CD4-positive, alpha-beta memory T cell (primary cell): ENCODE data around the gene TMEM41B. TPM values are rescaled to one million over a fixed set of nuclear protein-coding genes. Genes with fewer than 3 reads are reported as not detected.

Experiments used
- CTCF ChIA-PET: fragments of 350-600 bp; sonication (Branson Sonifier 250); formaldehyde crosslinking; loops from one replicate; lab custom pipeline; 2021; ENCODE audit warnings: inconsistent platforms; ENCODE audit not compliant: partially characterized antibody; lab: Charles Lee
- POLR2A ChIA-PET: fragments of 350-600 bp; sonication (Branson Sonifier 250); formaldehyde crosslinking; loops from one replicate; lab custom pipeline; 2021; ENCODE audit not compliant: partially characterized antibody; lab: Charles Lee
- DNase-seq, 5 donors: peaks; one replicate each; pipeline versions ENCODE4 v3.0.0 to v3.0.0-alpha.2; 2020 to 2022; ENCODE audit warnings: mixed read lengths in 1 of 5
- H3K27ac ChIP-seq: one replicate; pipeline ENCODE4 v1.7.0; 2013; ENCODE audit warnings: low read depth, low read length
- H3K27me3 ChIP-seq: 2 replicates; pipeline ENCODE4 v1.7.0; 2013; ENCODE audit warnings: mild to moderate bottlenecking, low read length, moderate library complexity; ENCODE audit not compliant: insufficient read depth
- H3K36me3 ChIP-seq: 2 replicates; pipeline ENCODE4 v1.7.0; 2013; ENCODE audit warnings: mild to moderate bottlenecking, low read length, moderate library complexity; ENCODE audit not compliant: insufficient read depth
- H3K4me1 ChIP-seq: 2 replicates; pipeline ENCODE4 v1.7.0; 2013; ENCODE audit warnings: mild to moderate bottlenecking, low read length, moderate library complexity; ENCODE audit not compliant: insufficient read depth
- H3K4me3 ChIP-seq, 2 donors: one replicate each; pipeline ENCODE4 v1.7.0; 2013; ENCODE audit warnings: low read length in 2 of 2, mild to moderate bottlenecking in 1 of 2
- H3K9me3 ChIP-seq, 2 donors: one replicate each; pipeline ENCODE4 v1.7.0; 2013; ENCODE audit warnings: low read length in 2 of 2, control low read depth in 1 of 2; ENCODE audit not compliant: control insufficient read depth in 1 of 2
- H3K27ac Mint-ChIP-seq, 7 donors: one replicate each; pipeline ENCODE4 v1.8.0; 2020 to 2021; ENCODE audit warnings: mixed read lengths in 7 of 7, mild to moderate bottlenecking in 6 of 7, inconsistent platforms in 3 of 7, moderate library complexity in 3 of 7
- H3K27me3 Mint-ChIP-seq, 2 donors: one replicate each; pipeline ENCODE4 v1.8.0; 2020 to 2021; ENCODE audit warnings: mixed read lengths in 2 of 2
- H3K36me3 Mint-ChIP-seq, 2 donors: one replicate each; pipeline ENCODE4 v1.8.0; 2020 to 2021; ENCODE audit warnings: mixed read lengths in 2 of 2, inconsistent platforms in 1 of 2, mild to moderate bottlenecking in 1 of 2
- H3K4me1 Mint-ChIP-seq, 4 donors: one replicate each; pipeline ENCODE4 v1.8.0; 2020 to 2021; ENCODE audit warnings: mixed read lengths in 4 of 4, mild to moderate bottlenecking in 1 of 4
- H3K4me3 Mint-ChIP-seq, 8 donors: one replicate each; pipeline ENCODE4 v1.8.0; 2020 to 2021; ENCODE audit warnings: mixed read lengths in 8 of 8, mild to moderate bottlenecking in 7 of 8, moderate library complexity in 6 of 8, inconsistent platforms in 3 of 8
- H3K9me3 Mint-ChIP-seq, 8 donors: one replicate each; pipeline ENCODE4 v1.8.0; 2020 to 2021; ENCODE audit warnings: mixed read lengths in 8 of 8, mild to moderate bottlenecking in 5 of 8, inconsistent platforms in 3 of 8, moderate library complexity in 1 of 8
- intact Hi-C: fragments of 100-400 bp; cut with micrococcal nuclease; formaldehyde crosslinking; loops from one replicate; pipeline ENCODE4 v1.15.1; 2023
- polyA plus RNA-seq, 2 donors: library from polyadenylated mRNA; unstranded; fragments of 300-500 nt; fragmentation: Illumina TruSeq; gene quantifications; one replicate each; pipeline ENCODE4 v1.2.3, GENCODE V29; 2021
- total RNA-seq, 2 experiments: library from RNA; stranded (reverse); gene quantifications; one replicate each; pipeline ENCODE4 v1.2.3, GENCODE V29; 2021

The TMEM41B gene
- total and polyA plus RNA-seq, 4 experiments from 2014 or later = 6.2 to 54.7 (median 31.3) TPM

GRCh38 chr11:9277176-9277575, 37.2 kb downstream of the TMEM41B start:
- no peaks in the 10 kb centered on the region for H3K27me3 Mint-ChIP-seq
- no peak overlapping the region for H3K4me3 ChIP-seq
- H3K27ac ChIP-seq = no peak overlapping the region
- H3K4me3 Mint-ChIP-seq = no peak overlapping the region
- no peaks in the 10 kb centered on the region for H3K27me3 ChIP-seq
- peaks cover 17% of the 10 kb centered on the region for H3K4me1 ChIP-seq
- no peak overlapping the region for H3K27ac Mint-ChIP-seq
- no peaks in the 10 kb centered on the region for H3K36me3 ChIP-seq
- ChIA-PET CTCF (interaction anchor here (0.6 to 1.8 kb wide), 5 partner anchors 13 to 229 kb away, joined by 3 to 5 read pairs (median 3); no protein-coding TSS in a partner anchor), POLR2A (interaction anchor here (1.9 to 4.9 kb wide), 2 partner anchors 14 to 183 kb away, joined by 5 to 49 read pairs; partner anchors contain the start of genes DENND5A and ZNF143)
- no peaks in the 10 kb centered on the region for H3K9me3 Mint-ChIP-seq
- peaks cover 10 to 19% (median 16%) of the 10 kb centered on the region in 4 donors for H3K4me1 Mint-ChIP-seq
- intact Hi-C loops = no loop called here
- H3K9me3 ChIP-seq = no peaks in the 10 kb centered on the region
- peaks cover 0 to 4% of the 10 kb centered on the region in 2 donors for H3K36me3 Mint-ChIP-seq
- DNase-seq = no peak

DNA sequence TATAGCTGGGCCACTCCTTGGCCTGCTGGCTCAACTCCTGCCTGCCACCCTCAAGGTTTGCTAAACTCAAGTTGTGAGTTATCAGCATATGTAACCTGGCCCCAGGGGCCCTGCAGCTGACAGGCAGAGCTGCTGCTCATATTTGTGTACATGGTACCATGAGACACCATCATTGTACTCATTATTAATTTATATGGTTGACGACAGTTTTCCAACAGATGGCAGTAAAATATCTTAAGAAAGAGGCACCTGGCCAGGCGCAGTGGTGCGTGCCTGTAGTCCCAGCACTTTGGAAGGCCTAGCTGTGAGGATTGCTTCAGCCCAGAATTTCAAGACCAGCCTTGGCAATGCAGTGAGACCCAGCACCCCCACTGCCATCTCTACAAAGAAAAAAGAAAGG, 37.8 kb downstream of the TMEM41B start:
- Histone ChIP-seq H3K36me3 (no peaks in the 10 kb centered on the region), H3K27me3 (no peaks in the 10 kb centered on the region), H3K9me3 (no peaks in the 10 kb centered on the region), H3K27ac (no peak overlapping the region), H3K4me3 (no peak overlapping the region), H3K4me1 (peaks cover 17% of the 10 kb centered on the region)
- Mint-ChIP-seq H3K27ac (no peak overlapping the region), H3K27me3 (no peaks in the 10 kb centered on the region), H3K9me3 (no peaks in the 10 kb centered on the region), H3K4me3 (no peak overlapping the region), H3K4me1 (peaks cover 10 to 18% (median 16%) of the 10 kb centered on the region in 4 donors), H3K36me3 (peaks cover 0 to 4% of the 10 kb centered on the region in 2 donors)
- DNase-seq = no peak
- intact Hi-C loops = no loop called here
- POLR2A ChIA-PET = interaction anchor here (1.9 kb wide), 1 partner anchor 184 kb away, joined by 5 read pairs; the partner anchor contains the start of gene ZNF143
- CTCF ChIA-PET = interaction anchor here (1.8 kb wide), 1 partner anchor 109 kb away, joined by 4 read pairs; no protein-coding TSS in a partner anchor

GRCh38 chr11:9274499-9275258, 39.7 kb downstream of the TMEM41B start:
- no peaks in the 10 kb centered on the region for H3K27me3 ChIP-seq
- no peak for DNase-seq
- Mint-ChIP-seq H3K9me3 (no peaks in the 10 kb centered on the region), H3K4me1 (peaks cover 0 to 5% (median under 1%) of the 10 kb centered on the region in 4 donors), H3K4me3 (no peak overlapping the region), H3K36me3 (no peaks in the 10 kb centered on the region), H3K27me3 (no peaks in the 10 kb centered on the region), H3K27ac (peak overlapping the region in 2 of 7 donors; percentile 35 to 44)
- no peak overlapping the region for H3K27ac ChIP-seq
- H3K36me3 ChIP-seq = no peaks in the 10 kb centered on the region
- POLR2A ChIA-PET = no interaction called here
- intact Hi-C loops = no loop called here
- CTCF ChIA-PET = interaction anchor here (1.5 to 1.6 kb wide), 2 partner anchors 14 to 21 kb away, joined by 3 to 5 read pairs; no protein-coding TSS in a partner anchor
- H3K4me3 ChIP-seq = no peak overlapping the region
- no peaks in the 10 kb centered on the region for H3K9me3 ChIP-seq
- no peaks in the 10 kb centered on the region for H3K4me1 ChIP-seq

- no peak overlapping the region for H3K27ac ChIP-seq
- Mint-ChIP-seq H3K4me1 (peaks cover 0 to 5% (median under 1%) of the 10 kb centered on the region in 4 donors), H3K36me3 (no peaks in the 10 kb centered on the region), H3K27ac (no peak overlapping the region), H3K27me3 (no peaks in the 10 kb centered on the region), H3K9me3 (no peaks in the 10 kb centered on the region), H3K4me3 (no peak overlapping the region)
- no peaks in the 10 kb centered on the region for H3K9me3 ChIP-seq
- H3K27me3 ChIP-seq = no peaks in the 10 kb centered on the region
- DNase-seq = no peak
- ChIA-PET CTCF (interaction anchor here (0.5 to 1.6 kb wide), 5 partner anchors 9 to 334 kb away, joined by 3 to 5 read pairs (median 4); no protein-coding TSS in a partner anchor), POLR2A (interaction anchor here (0.7 to 1.2 kb wide), 2 partner anchors 13 to 187 kb away, joined by 3 read pairs; partner anchors contain the start of gene ZNF143)
- intact Hi-C loops = no loop called here
- no peak overlapping the region for H3K4me3 ChIP-seq
- H3K4me1 ChIP-seq = no peaks in the 10 kb centered on the region
- no peaks in the 10 kb centered on the region for H3K36me3 ChIP-seq
These were observed 40.7 kb downstream of the TMEM41B start for GRCh38 chr11:9273376-9274336.

DNA sequence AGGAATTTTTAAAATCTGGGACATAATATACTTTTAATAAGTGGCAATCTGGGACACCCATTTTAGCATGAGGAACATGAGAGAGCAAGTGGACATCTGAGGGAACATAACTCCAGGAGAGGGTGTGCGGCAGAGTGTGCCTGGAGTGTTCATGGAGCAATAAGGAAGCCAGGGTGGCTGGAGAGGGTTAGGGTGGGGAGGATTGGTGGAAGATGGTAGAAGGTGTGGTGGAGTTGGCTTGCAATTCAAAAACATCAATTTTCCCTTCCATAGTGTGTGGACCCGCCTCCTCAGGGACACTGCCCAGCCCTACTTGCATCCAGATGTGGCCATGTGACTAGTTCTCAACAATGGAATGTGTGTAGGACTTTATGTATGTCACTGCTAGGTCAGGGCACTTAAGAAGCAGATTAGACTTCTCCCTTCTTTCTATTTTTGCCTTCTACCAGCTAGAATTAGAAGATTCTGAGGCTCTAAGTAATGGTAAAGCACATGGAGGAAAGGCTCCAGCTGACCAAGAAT, 44.8 kb downstream of the TMEM41B start:
- H3K36me3 Mint-ChIP-seq = peaks cover 0 to 4% of the 10 kb centered on the region in 2 donors
- Histone ChIP-seq H3K27me3 (no peaks in the 10 kb centered on the region), H3K9me3 (no peaks in the 10 kb centered on the region), H3K27ac (no peak overlapping the region), H3K4me1 (peaks cover 7% of the 10 kb centered on the region), H3K4me3 (no peak overlapping the region), H3K36me3 (no peaks in the 10 kb centered on the region)
- DNase-seq = no peak
- peaks cover 0 to 2% of the 10 kb centered on the region in 2 donors for H3K27me3 Mint-ChIP-seq
- no peak overlapping the region for H3K27ac Mint-ChIP-seq
- no peak overlapping the region for H3K4me3 Mint-ChIP-seq
- POLR2A ChIA-PET = interaction anchor here (0.9 kb wide), 1 partner anchor 19 kb away, joined by 3 read pairs; no protein-coding TSS in a partner anchor
- no peaks in the 10 kb centered on the region for H3K9me3 Mint-ChIP-seq
- CTCF ChIA-PET = interaction anchor here (0.7 kb wide), 1 partner anchor 103 kb away, joined by 3 read pairs; no protein-coding TSS in a partner anchor
- peaks cover 3 to 6% (median 6%) of the 10 kb centered on the region in 4 donors for H3K4me1 Mint-ChIP-seq
- intact Hi-C loops = no loop called here

GRCh38 chr11:9267680-9268079, 46.7 kb downstream of the TMEM41B start:
- peaks cover 9 to 17% (median 13%) of the 10 kb centered on the region in 4 donors for H3K4me1 Mint-ChIP-seq
- CTCF ChIA-PET = no interaction called here
- POLR2A ChIA-PET = no interaction called here
- Histone ChIP-seq H3K4me3 (no peak overlapping the region), H3K4me1 (peaks cover 11% of the 10 kb centered on the region), H3K36me3 (no peaks in the 10 kb centered on the region), H3K9me3 (no peaks in the 10 kb centered on the region), H3K27ac (no peak overlapping the region), H3K27me3 (no peaks in the 10 kb centered on the region)
- peaks cover 0 to 12% of the 10 kb centered on the region in 2 donors for H3K36me3 Mint-ChIP-seq
- H3K27me3 Mint-ChIP-seq = peaks cover 0 to 2% of the 10 kb centered on the region in 2 donors
- DNase-seq = no peak
- H3K27ac Mint-ChIP-seq = no peak overlapping the region
- H3K9me3 Mint-ChIP-seq = no peaks in the 10 kb centered on the region
- no peak overlapping the region for H3K4me3 Mint-ChIP-seq
- intact Hi-C loops = no loop called here
